ENCODE measurements around the gene NCR3LG1. TPM values are rescaled to one million over a fixed set of nuclear protein-coding genes. Genes with fewer than 3 reads are reported as not detected.

Gene NCR3LG1
- total and polyA plus RNA-seq, 9 of the 15 experiments (the other 6 are each of a cell fraction or from before 2014, with no cell fraction given) = 4.1 to 39.8 (median 25.1) TPM

GRCh38 chr11:17333799-17334586 lies 17.6 kb upstream of the NCR3LG1 start:
- intact Hi-C loops (cut with micrococcal nuclease) = no loop called here
- Histone ChIP-seq H3K4me1 (replicated peaks in 1 of 2; ENCODE audit: control insufficient read depth in 2 of 2, insufficient read depth in 2 of 2, low read length in 2 of 2) (no peaks in the 10 kb centered on the region), H2AFZ (ENCODE audit: low read depth, low read length) (no peak overlapping the region), H3K4me2 (ENCODE audit: insufficient read depth, low read length) (no peak overlapping the region), H3K9ac (ENCODE audit: insufficient read depth in 1 of 2, low read depth in 2 of 2, low read length in 2 of 2) (no peak overlapping the region), H3K9me3 (replicated peaks; ENCODE audit: control insufficient read depth, insufficient read depth, low read depth, low read length) (no peaks in the 10 kb centered on the region), H3K27me3 (ENCODE audit: control insufficient read depth in 2 of 2, insufficient read depth in 2 of 2, low read length in 2 of 2) (no peaks in the 10 kb centered on the region), H3K9me1 (ENCODE audit: control insufficient read depth, insufficient read depth, low read length) (no peaks in the 10 kb centered on the region), H3K79me2 (ENCODE audit: control insufficient read depth, insufficient read depth, low read length) (no peaks in the 10 kb centered on the region), H3K4me3 (no peak overlapping the region), H3K27ac (ENCODE audit: extremely low read depth, low read depth, low read length) (no peak overlapping the region), H3K36me3 (ENCODE audit: control insufficient read depth, insufficient read depth, low read length) (peaks cover 18% of the 10 kb centered on the region; the same call in 2 of the 3 replicates), H4K20me1 (replicated peaks; ENCODE audit: control insufficient read depth, insufficient read depth, low read length) (no peaks in the 10 kb centered on the region)
- BruUV-seq (replicated peaks) = no TSS peak
- CTCF ChIA-PET (ENCODE audit: low intra/inter-chr PET ratio) = no interaction called here
- in situ Hi-C loops (cut with MboI) = no loop called here
- TF ChIP-seq ZNF668 (CRISPR knock-in tag; IDR thresholded peaks at IDR 0.05) (no peak), STAT5A (IDR thresholded peaks at IDR 0.05; ENCODE audit: borderline replicate concordance, low read length) (no peak), ZNF174 (CRISPR knock-in tag; IDR thresholded peaks at IDR 0.05) (no peak), AFF1 (IDR thresholded peaks at IDR 0.05; ENCODE audit: low read depth in 1 of 2, partially characterized antibody in 2 of 2) (no peak)
- 67% methylated on average over 4 of the region's 4 CpGs for WGBS (ENCODE audit: insufficient coverage, low coverage, missing lambda C conversion rate)
- ATAC-seq (no peak), DNase-seq (ENCODE audit: extremely low read depth in 1 of 4, low spot score in 3 of 4) (no peak), FAIRE-seq (no peak)
- POLR2A ChIA-PET = interaction anchor here (0.6 to 1.3 kb wide), 4 partner anchors 10 to 214 kb away, joined by 3 read pairs; no protein-coding TSS in a partner anchor

Data from K562 (cell line).